HEK293 (cell line): ENCODE data around the gene IL10RA.

Experiments
- GLIS2 ChIP-seq: fragments of 450-650 bp; formaldehyde crosslinking; IDR thresholded peaks from 2 replicates; pipeline ENCODE4 v1.5.1; 2016; ENCODE audit warnings: missing biosample characterization, missing genetic modification characterization
- KLF1 ChIP-seq: fragments of 450-650 bp; formaldehyde crosslinking; IDR thresholded peaks from 2 replicates; pipeline ENCODE4 v1.5.1; 2016; ENCODE audit warnings: missing biosample characterization, missing genetic modification characterization
- KLF7 ChIP-seq: fragments of 450-650 bp; formaldehyde crosslinking; IDR thresholded peaks from 2 replicates; pipeline ENCODE4 v1.5.1; 2016; ENCODE audit warnings: missing biosample characterization, missing genetic modification characterization, borderline replicate concordance
- OVOL3 ChIP-seq: fragments of 450-650 bp; formaldehyde crosslinking; IDR thresholded peaks from 2 replicates; pipeline ENCODE4 v1.5.1; 2016; ENCODE audit warnings: missing biosample characterization, missing genetic modification characterization
- SALL2 ChIP-seq: fragments of 450-650 bp; formaldehyde crosslinking; IDR thresholded peaks from 2 replicates; pipeline ENCODE4 v1.5.0; 2017; ENCODE audit warnings: missing biosample characterization, mild to moderate bottlenecking, missing genetic modification characterization, borderline replicate concordance
- SCRT2 ChIP-seq: fragments of 450-650 bp; formaldehyde crosslinking; IDR thresholded peaks from 2 replicates; pipeline ENCODE4 v1.5.1; 2016; ENCODE audit warnings: missing biosample characterization, missing genetic modification characterization
- YY1 ChIP-seq: fragments of 450-650 bp; formaldehyde crosslinking; IDR thresholded peaks from 2 replicates; pipeline ENCODE4 v1.5.1; 2018; ENCODE audit warnings: missing biosample characterization, missing genetic modification characterization
- ZBTB20 ChIP-seq: fragments of 450-650 bp; formaldehyde crosslinking; IDR thresholded peaks from 2 replicates; pipeline ENCODE4 v1.5.1; 2016; ENCODE audit warnings: missing biosample characterization, missing genetic modification characterization
- ZFHX2 ChIP-seq: fragments of 450-650 bp; formaldehyde crosslinking; conservative IDR thresholded peaks from 2 replicates; pipeline ENCODE4 v1.5.1; 2016; ENCODE audit warnings: missing biosample characterization, missing genetic modification characterization
- ZNF16 ChIP-seq: fragments of 450-650 bp; formaldehyde crosslinking; IDR thresholded peaks from 2 replicates; pipeline ENCODE4 v1.5.1; 2016; ENCODE audit warnings: low read depth, missing biosample characterization, missing genetic modification characterization
- ZNF221 ChIP-seq: fragments of 450-650 bp; formaldehyde crosslinking; IDR thresholded peaks from 2 replicates; pipeline ENCODE4 v1.5.1; 2017; ENCODE audit warnings: missing biosample characterization, missing genetic modification characterization, borderline replicate concordance
- ZNF223 ChIP-seq: fragments of 450-650 bp; formaldehyde crosslinking; IDR thresholded peaks from 2 replicates; pipeline ENCODE4 v1.5.1; 2016; ENCODE audit warnings: missing biosample characterization, missing genetic modification characterization
- ZNF266 ChIP-seq: fragments of 450-650 bp; formaldehyde crosslinking; IDR thresholded peaks from 2 replicates; pipeline ENCODE4 v1.5.1; 2016; ENCODE audit warnings: missing biosample characterization, missing genetic modification characterization, low read depth
- ZNF404 ChIP-seq: fragments of 450-650 bp; formaldehyde crosslinking; IDR thresholded peaks from 2 replicates; pipeline ENCODE4 v1.5.1; 2017; ENCODE audit warnings: missing biosample characterization, missing genetic modification characterization
- ZNF426 ChIP-seq: fragments of 450-650 bp; formaldehyde crosslinking; IDR thresholded peaks from 2 replicates; pipeline ENCODE4 v1.5.1; 2017; ENCODE audit warnings: missing biosample characterization, missing genetic modification characterization, mild to moderate bottlenecking, inconsistent platforms, moderate library complexity
- ZNF521 ChIP-seq: fragments of 450-650 bp; formaldehyde crosslinking; IDR thresholded peaks from 2 replicates; pipeline ENCODE4 v1.5.1; 2017; ENCODE audit warnings: missing biosample characterization, mild to moderate bottlenecking, missing genetic modification characterization
- ZNF555 ChIP-seq: fragments of 450-650 bp; formaldehyde crosslinking; conservative IDR thresholded peaks from 2 replicates; pipeline ENCODE4 v1.5.1; 2017; ENCODE audit warnings: missing biosample characterization, mild to moderate bottlenecking, missing genetic modification characterization, inconsistent platforms
- ZNF561 ChIP-seq: fragments of 450-650 bp; IDR thresholded peaks from 2 replicates; pipeline ENCODE4 v1.5.1; 2018; ENCODE audit warnings: missing biosample characterization, missing genetic modification characterization, borderline replicate concordance
- ZNF585B ChIP-seq: fragments of 450-650 bp; formaldehyde crosslinking; IDR thresholded peaks from 2 replicates; pipeline ENCODE4 v1.5.1; 2016; ENCODE audit warnings: missing biosample characterization, missing genetic modification characterization
- ZNF621 ChIP-seq: fragments of 450-650 bp; formaldehyde crosslinking; IDR thresholded peaks from 2 replicates; pipeline ENCODE4 v1.5.1; 2017; ENCODE audit warnings: missing biosample characterization, missing genetic modification characterization
- ZNF624 ChIP-seq: fragments of 450-650 bp; formaldehyde crosslinking; IDR thresholded peaks from 2 replicates; pipeline ENCODE4 v1.5.1; 2017; ENCODE audit warnings: missing biosample characterization, missing genetic modification characterization
- ZNF626 ChIP-seq: fragments of 450-650 bp; sonication (Bioruptor Pico); formaldehyde crosslinking; IDR thresholded peaks from 2 replicates; pipeline ENCODE4 v1.5.1; 2018; ENCODE audit warnings: missing biosample characterization, missing genetic modification characterization, inconsistent platforms
- ZNF654 ChIP-seq: fragments of 450-650 bp; formaldehyde crosslinking; IDR thresholded peaks from 2 replicates; pipeline ENCODE4 v1.5.1; 2016; ENCODE audit warnings: low read depth, missing biosample characterization, missing genetic modification characterization
- ZNF747 ChIP-seq: fragments of 450-650 bp; formaldehyde crosslinking; IDR thresholded peaks from 2 replicates; pipeline ENCODE4 v1.5.1; 2016; ENCODE audit warnings: missing biosample characterization, missing genetic modification characterization
- ZNF776 ChIP-seq: fragments of 450-650 bp; formaldehyde crosslinking; IDR thresholded peaks from 2 replicates; pipeline ENCODE4 v1.5.0; 2017; ENCODE audit warnings: missing biosample characterization, missing genetic modification characterization, borderline replicate concordance
- ZNF791 ChIP-seq: fragments of 450-650 bp; formaldehyde crosslinking; IDR thresholded peaks from 2 replicates; pipeline ENCODE4 v1.5.1; 2016; ENCODE audit warnings: missing biosample characterization, missing genetic modification characterization
- ZSCAN23 ChIP-seq: fragments of 450-650 bp; formaldehyde crosslinking; IDR thresholded peaks from 2 replicates; pipeline ENCODE4 v1.5.1; 2016; ENCODE audit warnings: missing biosample characterization, missing genetic modification characterization
- TF ChIP-seq, protein P1 (sequence below): fragments of 450-650 bp; formaldehyde crosslinking; IDR thresholded peaks from 2 replicates; pipeline ENCODE4 v1.5.1; 2016; ENCODE audit warnings: missing biosample characterization, missing genetic modification characterization, low read depth
- TF ChIP-seq, protein P2 (sequence below): fragments of 450-650 bp; formaldehyde crosslinking; IDR thresholded peaks from 2 replicates; pipeline ENCODE4 v1.5.1; 2017; ENCODE audit warnings: missing biosample characterization, missing genetic modification characterization
- TF ChIP-seq, protein P3 (sequence below): fragments of 450-650 bp; formaldehyde crosslinking; IDR thresholded peaks from 2 replicates; pipeline ENCODE4 v1.5.1; 2016; ENCODE audit warnings: missing biosample characterization, missing genetic modification characterization
- TF ChIP-seq, protein P4 (sequence below): fragments of 450-650 bp; formaldehyde crosslinking; IDR thresholded peaks from 2 replicates; pipeline ENCODE4 v1.5.1; 2016; ENCODE audit warnings: missing biosample characterization, missing genetic modification characterization, low read depth
- TF ChIP-seq, protein P5 (sequence below): fragments of 450-650 bp; IDR thresholded peaks from 2 replicates; pipeline ENCODE4 v1.5.1; 2018; ENCODE audit warnings: missing biosample characterization, missing genetic modification characterization

The IL10RA gene

DNA sequence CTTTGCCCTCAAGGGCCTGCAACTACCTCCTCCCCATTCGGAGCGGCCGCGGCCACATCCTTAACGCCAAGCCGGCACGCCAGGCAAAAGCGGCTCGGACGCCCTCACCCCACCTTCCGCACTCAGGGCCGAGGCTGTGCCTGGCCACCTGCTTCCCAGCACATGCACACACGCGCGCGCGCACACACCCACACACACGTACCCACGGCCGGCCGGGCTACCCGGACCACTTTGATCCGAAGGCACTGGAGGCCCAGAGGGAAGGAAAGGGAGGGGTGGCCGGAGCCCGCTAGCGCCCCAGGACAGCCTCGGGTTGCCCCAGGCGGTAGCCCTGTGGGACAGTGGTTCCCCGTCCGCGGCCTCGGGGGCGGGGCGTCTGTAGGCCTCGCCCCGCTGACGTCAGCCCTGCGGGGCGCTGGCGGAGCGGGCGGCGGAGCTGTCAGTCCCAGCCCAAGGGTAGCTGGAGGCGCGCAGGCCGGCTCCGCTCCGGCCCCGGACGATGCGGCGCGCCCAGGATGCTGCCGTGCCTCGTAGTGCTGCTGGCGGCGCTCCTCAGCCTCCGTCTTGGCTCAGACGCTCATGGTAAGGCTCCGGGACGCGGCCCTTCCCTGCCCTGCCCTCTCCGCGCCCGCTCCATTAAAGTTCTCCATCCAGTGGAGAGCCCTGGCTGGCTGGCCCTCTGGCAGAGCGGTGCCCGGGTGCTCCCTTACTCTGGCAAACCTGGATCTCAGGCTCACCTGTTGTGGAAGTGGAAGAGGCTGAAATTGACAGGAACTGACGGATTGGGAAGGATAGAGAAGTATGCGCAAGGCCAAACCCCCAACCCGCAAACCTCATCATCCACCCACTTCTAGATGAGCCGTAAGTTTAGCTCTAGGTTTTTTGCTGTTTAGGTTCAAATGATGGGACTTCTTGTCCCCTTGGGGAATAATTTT, at the start of gene IL10RA (continued):
- TF ChIP-seq, protein P1, sequence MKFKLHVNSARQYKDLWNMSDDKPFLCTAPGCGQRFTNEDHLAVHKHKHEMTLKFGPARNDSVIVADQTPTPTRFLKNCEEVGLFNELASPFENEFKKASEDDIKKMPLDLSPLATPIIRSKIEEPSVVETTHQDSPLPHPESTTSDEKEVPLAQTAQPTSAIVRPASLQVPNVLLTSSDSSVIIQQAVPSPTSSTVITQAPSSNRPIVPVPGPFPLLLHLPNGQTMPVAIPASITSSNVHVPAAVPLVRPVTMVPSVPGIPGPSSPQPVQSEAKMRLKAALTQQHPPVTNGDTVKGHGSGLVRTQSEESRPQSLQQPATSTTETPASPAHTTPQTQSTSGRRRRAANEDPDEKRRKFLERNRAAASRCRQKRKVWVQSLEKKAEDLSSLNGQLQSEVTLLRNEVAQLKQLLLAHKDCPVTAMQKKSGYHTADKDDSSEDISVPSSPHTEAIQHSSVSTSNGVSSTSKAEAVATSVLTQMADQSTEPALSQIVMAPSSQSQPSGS (tag by site-specific recombination): peak; percentile 60; the same call in 1 of the 2 replicates
- TF ChIP-seq GLIS2 (tag by site-specific recombination) (peak; percentile 64), KLF1 (tag by site-specific recombination) (peak; percentile 53), KLF7 (tag by site-specific recombination) (no peak), ZNF654 (no peak), ZNF624 (no peak), ZNF221 (tag by site-specific recombination) (no peak), ZNF791 (tag by site-specific recombination) (no peak), ZNF776 (no peak), ZNF426 (no peak), ZNF747 (no peak), ZNF266 (tag by site-specific recombination) (no peak), ZNF223 (no peak), ZNF521 (tag by site-specific recombination) (no peak), ZBTB20 (peak; percentile 42; the same call in 1 of the 2 replicates), OVOL3 (tag by site-specific recombination) (no peak), YY1 (tag by site-specific recombination) (no peak), ZFHX2 (tag by site-specific recombination) (peak; percentile 89), SCRT2 (tag by site-specific recombination) (peak; percentile 40), SALL2 (no peak), ZNF626 (tag by site-specific recombination) (no peak), ZNF404 (tag by site-specific recombination) (no peak), ZNF16 (tag by site-specific recombination) (no peak), ZNF621 (tag by site-specific recombination) (no peak), ZSCAN23 (tag by site-specific recombination) (no peak), ZNF561 (tag by site-specific recombination) (0 out of 2 replicates have a peak, but pooled peaks have one; percentile 22), ZNF555 (tag by site-specific recombination) (no peak), ZNF585B (tag by site-specific recombination) (no peak)
- TF ChIP-seq, protein P2, sequence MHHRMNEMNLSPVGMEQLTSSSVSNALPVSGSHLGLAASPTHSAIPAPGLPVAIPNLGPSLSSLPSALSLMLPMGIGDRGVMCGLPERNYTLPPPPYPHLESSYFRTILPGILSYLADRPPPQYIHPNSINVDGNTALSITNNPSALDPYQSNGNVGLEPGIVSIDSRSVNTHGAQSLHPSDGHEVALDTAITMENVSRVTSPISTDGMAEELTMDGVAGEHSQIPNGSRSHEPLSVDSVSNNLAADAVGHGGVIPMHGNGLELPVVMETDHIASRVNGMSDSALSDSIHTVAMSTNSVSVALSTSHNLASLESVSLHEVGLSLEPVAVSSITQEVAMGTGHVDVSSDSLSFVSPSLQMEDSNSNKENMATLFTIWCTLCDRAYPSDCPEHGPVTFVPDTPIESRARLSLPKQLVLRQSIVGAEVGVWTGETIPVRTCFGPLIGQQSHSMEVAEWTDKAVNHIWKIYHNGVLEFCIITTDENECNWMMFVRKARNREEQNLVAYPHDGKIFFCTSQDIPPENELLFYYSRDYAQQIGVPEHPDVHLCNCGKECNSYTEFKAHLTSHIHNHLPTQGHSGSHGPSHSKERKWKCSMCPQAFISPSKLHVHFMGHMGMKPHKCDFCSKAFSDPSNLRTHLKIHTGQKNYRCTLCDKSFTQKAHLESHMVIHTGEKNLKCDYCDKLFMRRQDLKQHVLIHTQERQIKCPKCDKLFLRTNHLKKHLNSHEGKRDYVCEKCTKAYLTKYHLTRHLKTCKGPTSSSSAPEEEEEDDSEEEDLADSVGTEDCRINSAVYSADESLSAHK: no peak
- TF ChIP-seq, protein P3, sequence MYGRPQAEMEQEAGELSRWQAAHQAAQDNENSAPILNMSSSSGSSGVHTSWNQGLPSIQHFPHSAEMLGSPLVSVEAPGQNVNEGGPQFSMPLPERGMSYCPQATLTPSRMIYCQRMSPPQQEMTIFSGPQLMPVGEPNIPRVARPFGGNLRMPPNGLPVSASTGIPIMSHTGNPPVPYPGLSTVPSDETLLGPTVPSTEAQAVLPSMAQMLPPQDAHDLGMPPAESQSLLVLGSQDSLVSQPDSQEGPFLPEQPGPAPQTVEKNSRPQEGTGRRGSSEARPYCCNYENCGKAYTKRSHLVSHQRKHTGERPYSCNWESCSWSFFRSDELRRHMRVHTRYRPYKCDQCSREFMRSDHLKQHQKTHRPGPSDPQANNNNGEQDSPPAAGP (tag by site-specific recombination): peak; percentile 80
- TF ChIP-seq, protein P4, sequence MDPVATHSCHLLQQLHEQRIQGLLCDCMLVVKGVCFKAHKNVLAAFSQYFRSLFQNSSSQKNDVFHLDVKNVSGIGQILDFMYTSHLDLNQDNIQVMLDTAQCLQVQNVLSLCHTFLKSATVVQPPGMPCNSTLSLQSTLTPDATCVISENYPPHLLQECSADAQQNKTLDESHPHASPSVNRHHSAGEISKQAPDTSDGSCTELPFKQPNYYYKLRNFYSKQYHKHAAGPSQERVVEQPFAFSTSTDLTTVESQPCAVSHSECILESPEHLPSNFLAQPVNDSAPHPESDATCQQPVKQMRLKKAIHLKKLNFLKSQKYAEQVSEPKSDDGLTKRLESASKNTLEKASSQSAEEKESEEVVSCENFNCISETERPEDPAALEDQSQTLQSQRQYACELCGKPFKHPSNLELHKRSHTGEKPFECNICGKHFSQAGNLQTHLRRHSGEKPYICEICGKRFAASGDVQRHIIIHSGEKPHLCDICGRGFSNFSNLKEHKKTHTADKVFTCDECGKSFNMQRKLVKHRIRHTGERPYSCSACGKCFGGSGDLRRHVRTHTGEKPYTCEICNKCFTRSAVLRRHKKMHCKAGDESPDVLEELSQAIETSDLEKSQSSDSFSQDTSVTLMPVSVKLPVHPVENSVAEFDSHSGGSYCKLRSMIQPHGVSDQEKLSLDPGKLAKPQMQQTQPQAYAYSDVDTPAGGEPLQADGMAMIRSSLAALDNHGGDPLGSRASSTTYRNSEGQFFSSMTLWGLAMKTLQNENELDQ (tag by site-specific recombination): no peak
- TF ChIP-seq, protein P5, sequence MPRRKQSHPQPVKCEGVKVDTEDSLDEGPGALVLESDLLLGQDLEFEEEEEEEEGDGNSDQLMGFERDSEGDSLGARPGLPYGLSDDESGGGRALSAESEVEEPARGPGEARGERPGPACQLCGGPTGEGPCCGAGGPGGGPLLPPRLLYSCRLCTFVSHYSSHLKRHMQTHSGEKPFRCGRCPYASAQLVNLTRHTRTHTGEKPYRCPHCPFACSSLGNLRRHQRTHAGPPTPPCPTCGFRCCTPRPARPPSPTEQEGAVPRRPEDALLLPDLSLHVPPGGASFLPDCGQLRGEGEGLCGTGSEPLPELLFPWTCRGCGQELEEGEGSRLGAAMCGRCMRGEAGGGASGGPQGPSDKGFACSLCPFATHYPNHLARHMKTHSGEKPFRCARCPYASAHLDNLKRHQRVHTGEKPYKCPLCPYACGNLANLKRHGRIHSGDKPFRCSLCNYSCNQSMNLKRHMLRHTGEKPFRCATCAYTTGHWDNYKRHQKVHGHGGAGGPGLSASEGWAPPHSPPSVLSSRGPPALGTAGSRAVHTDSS (tag by site-specific recombination): no peak
